ENCODE data around the gene EXD2. TPM values are rescaled to one million over a fixed set of nuclear protein-coding genes. Genes with fewer than 3 reads are reported as not detected.

Gene EXD2
- total RNA-seq = 14.0 and 15.2 TPM in 2 replicates

GRCh38 chr14:69191340-69192111 is at the start of gene EXD2:
Gene EXD2 (plus strand): TSS chr14:69191498. CDS start chr14:69209471, 17,973 bp downstream.
- DNase-seq (ENCODE audit: low read depth) = peak; percentile 29
- H3K4me3 ChIP-seq (ENCODE audit: low read depth, low read length) = peak within 1 kb of the TSS; percentile 94
- TF ChIP-seq CTCF (conservative IDR thresholded peaks at IDR 0.05; ENCODE audit: low read depth, low read length) = no peak

DNA sequence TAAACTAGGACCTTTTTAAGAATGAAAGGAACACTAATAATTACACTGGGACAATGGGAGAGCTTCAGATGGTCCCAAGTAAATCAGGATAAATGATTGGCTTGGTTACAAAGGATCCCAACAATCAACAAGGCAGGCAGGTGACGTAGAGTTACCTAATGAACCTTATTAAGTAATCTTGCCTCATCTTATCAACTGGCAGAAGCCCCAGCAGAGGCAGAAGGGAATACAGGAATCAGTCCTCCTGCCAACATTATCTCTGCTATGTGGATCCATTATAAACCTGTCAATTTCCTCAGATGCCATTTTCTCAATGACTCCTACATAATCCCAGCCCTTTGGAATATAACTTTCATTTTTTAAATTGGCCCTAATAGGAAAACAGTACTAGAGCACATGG is 49.7 kb upstream of the EXD2 start:
- no peak for DNase-seq (ENCODE audit: low read depth)
- no peak overlapping the region for H3K4me3 ChIP-seq (ENCODE audit: low read depth, low read length)
- no peak for TF ChIP-seq CTCF (conservative IDR thresholded peaks at IDR 0.05; ENCODE audit: low read depth, low read length)

GRCh38 chr14:69142101-69142500 is 49.2 kb upstream of the EXD2 start:
- no peak for DNase-seq (ENCODE audit: low read depth)
- H3K4me3 ChIP-seq (ENCODE audit: low read depth, low read length) = no peak overlapping the region
- TF ChIP-seq CTCF (conservative IDR thresholded peaks at IDR 0.05; ENCODE audit: low read depth, low read length) = no peak

GRCh38 chr14:69149461-69150244 is 41.6 kb upstream of the EXD2 start:
- no peak for DNase-seq (ENCODE audit: low read depth)
- TF ChIP-seq CTCF (conservative IDR thresholded peaks at IDR 0.05; ENCODE audit: low read depth, low read length) = no peak
- H3K4me3 ChIP-seq (ENCODE audit: low read depth, low read length) = no peak overlapping the region

GRCh38 chr14:69151458-69152180 is 39.7 kb upstream of the EXD2 start:
- peak; percentile 46 for TF ChIP-seq CTCF (conservative IDR thresholded peaks at IDR 0.05; ENCODE audit: low read depth, low read length)
- DNase-seq (ENCODE audit: low read depth) = no peak
- peak overlapping the region; percentile 93 for H3K4me3 ChIP-seq (ENCODE audit: low read depth, low read length)

DNA sequence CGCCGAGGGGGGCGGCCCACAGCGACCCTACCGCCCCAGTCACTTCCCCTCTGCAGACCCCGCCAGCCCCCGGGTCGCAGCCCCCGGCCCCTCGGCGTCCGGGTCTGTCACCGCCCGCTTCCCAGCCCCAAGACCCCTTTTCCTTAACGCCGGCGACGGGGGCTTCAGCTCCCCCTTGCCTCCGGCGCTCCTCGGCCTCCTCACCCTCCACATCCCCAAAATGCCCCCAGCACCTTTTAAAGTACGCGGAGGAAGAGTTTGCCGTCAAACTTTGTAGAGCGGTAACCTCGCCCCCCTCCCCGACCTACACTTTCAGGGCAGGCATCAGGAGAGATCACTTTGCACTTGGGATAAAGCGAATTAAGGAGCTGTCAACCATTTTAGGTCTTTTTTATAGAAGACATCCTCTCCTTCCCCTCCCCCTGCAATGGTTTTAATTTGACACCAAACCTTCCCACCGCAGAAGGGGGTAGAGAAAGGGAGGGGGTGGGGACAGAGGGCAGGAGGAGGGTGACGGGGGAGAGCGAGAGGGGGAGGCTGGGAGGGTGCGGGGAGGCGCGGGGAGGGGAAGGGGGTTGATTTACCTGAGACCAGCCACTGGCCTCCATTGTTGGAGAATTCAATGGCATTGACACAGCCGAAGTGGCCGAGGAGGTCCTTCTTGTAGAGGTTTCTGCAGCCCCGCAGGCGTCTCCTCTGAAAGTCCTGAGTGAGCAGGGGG is 39.0 kb upstream of the EXD2 start:
- TF ChIP-seq CTCF (conservative IDR thresholded peaks at IDR 0.05; ENCODE audit: low read depth, low read length) = no peak
- no peak for DNase-seq (ENCODE audit: low read depth)
- peak overlapping the region; percentile 93 for H3K4me3 ChIP-seq (ENCODE audit: low read depth, low read length)
